AG10803 (cell line): ENCODE measurements around the gene EVI5.

Source experiments
- DNase-seq: peaks from one replicate; pipeline ENCODE4 v3.0.0; 2010; ENCODE audit warnings: low read depth
- H3K4me3 ChIP-seq: 2 replicates; pipeline ENCODE4 v1.5.1; 2011; ENCODE audit warnings: mild to moderate bottlenecking, low read length, control low read depth
- TF ChIP-seq, protein P1 (sequence below): conservative IDR thresholded peaks from 2 replicates; pipeline ENCODE4 v1.5.1; 2011; ENCODE audit warnings: mild to moderate bottlenecking, low read length, control low read depth, inconsistent platforms

EVI5 gene

DNA sequence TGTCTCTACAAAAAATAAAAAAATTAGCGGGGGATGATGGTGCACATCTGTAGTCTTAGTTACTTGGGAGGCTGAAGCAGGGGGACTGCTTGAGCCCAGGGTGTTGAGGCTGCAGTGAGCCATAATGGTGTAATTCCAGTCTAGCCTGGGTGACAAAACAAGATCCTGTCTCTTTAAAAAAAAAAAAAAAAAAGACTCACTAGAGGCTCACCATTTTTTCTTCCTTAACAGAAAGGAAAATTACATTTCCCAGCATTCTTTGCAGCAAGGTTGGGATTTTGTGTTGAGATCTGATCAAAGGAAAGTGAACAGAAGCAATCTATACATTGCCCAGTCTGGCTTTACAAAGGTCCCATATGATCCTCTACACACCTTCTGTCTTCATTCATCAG is 319.7 kb downstream of the EVI5 start:
- DNase-seq: no peak
- TF ChIP-seq, protein P1, sequence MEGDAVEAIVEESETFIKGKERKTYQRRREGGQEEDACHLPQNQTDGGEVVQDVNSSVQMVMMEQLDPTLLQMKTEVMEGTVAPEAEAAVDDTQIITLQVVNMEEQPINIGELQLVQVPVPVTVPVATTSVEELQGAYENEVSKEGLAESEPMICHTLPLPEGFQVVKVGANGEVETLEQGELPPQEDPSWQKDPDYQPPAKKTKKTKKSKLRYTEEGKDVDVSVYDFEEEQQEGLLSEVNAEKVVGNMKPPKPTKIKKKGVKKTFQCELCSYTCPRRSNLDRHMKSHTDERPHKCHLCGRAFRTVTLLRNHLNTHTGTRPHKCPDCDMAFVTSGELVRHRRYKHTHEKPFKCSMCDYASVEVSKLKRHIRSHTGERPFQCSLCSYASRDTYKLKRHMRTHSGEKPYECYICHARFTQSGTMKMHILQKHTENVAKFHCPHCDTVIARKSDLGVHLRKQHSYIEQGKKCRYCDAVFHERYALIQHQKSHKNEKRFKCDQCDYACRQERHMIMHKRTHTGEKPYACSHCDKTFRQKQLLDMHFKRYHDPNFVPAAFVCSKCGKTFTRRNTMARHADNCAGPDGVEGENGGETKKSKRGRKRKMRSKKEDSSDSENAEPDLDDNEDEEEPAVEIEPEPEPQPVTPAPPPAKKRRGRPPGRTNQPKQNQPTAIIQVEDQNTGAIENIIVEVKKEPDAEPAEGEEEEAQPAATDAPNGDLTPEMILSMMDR: no peak
- no peak overlapping the region for H3K4me3 ChIP-seq

DNA sequence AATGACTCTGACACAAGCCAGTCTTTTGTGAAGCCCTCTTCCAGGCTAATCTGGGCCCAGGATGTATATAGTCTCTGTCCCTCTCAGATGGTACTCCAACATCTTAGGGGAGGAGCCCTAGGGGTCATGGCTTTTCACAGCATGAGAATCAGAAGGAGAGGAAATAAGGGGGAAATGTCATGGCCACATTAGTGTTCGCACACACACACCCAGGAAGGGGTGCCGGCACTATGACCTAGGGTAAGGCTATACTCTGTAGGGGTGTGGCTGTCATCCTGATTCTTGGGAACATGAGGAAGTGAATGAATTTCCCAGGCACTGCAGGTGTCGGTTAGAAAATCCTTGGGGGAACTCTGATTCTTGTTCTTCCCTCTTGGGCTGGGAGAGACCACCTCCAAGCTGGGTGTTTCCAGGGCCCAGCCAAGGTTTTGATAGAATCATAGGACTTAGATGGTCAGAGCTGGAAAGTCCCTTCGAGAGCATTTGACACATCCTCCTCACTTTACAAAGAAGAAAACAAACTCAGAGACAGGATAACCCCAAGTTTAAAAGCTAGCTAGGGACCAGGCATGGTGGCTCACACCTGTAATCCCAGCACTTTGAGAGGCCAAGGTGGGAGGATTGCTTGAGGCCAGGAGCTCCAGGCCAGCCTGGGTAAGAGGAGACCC is 320.2 kb downstream of the EVI5 start:
- TF ChIP-seq, protein P1: no peak
- DNase-seq: no peak
- no peak overlapping the region for H3K4me3 ChIP-seq

DNA sequence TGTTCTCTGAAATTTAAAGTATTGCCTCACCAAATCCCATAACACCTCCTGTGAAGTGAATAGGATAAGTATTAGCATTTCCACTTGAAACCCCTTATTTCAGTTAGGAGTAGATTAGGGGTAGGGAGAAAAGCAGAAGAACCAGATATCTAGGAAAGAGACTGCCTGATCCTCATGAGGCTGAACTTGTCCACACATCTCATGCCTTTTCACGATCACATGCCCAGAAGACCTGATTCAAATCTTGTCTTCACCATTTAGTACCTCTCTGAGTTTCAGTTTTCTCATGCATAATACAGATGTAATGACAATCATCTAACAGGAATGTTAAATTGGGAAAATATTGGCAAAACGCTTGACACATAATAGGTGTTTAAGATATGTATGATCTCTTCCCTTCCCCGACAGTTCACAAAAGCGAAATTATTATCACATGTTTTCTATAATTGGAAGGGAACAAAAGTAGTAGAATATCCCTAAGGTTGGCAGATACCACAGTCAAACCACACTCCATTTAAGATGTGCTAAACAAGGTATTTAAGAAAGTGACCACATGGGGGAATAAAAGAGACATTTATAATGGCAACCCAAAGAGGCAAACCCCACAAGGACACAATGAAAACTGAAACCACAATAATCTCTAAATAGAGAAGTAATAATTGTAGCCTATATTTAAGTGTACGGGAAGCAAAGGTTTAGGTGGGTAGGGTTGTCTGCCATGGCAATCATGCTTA is 323.4 kb downstream of the EVI5 start:
- TF ChIP-seq, protein P1: no peak
- no peak overlapping the region for H3K4me3 ChIP-seq
- no peak for DNase-seq

DNA sequence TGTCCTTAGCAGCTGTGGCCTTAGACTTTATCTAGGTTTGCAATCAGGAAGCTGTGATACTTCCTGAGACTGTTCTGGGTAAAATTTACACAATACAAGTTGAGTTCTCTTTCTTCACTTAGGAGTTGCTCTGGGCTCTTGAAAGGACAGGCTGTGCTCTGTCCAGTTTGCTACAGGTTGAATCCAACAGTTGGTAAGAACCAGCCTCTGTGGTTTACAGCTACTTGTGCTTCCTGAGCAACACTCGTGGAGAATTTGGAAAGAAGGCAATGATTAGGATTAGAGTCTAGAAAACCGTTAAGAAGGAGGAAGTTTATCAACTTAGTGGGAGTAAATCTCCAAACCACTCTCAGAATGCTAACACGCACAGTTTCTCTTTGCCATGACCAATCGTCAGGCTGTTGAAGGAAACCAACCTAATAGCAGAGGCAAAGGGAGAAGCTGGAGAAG is 325.0 kb downstream of the EVI5 start:
- no peak overlapping the region for H3K4me3 ChIP-seq
- DNase-seq: no peak
- TF ChIP-seq, protein P1: no peak
